Thyroid gland (tissue), 4 donors: Measurements from ENCODE around the gene SMIM32.

Experiments used
- CTCF ChIP-seq, 6 experiments: fragments of 200-600 bp in 3 of 6; fragments of 450-650 bp in 3 of 6; sonication (generic) in 3 of 6; IDR thresholded peaks; one replicate each; pipeline ENCODE4 v1.5.1; 2016 to 2019; ENCODE audit warnings: antibody characterized with exemption in 6 of 6, mild to moderate bottlenecking in 2 of 6, inconsistent platforms in 1 of 6, moderate library complexity in 1 of 6
- POLR2A ChIP-seq, 2 donors: fragments of 450-650 bp; IDR thresholded peaks; one replicate each; pipeline ENCODE4 v1.6.1; 2017; ENCODE audit warnings: antibody characterized with exemption in 2 of 2, mild to moderate bottlenecking in 2 of 2, moderate library complexity in 1 of 2

GRCh38 chr5:136153581-136154236 is 39.3 kb downstream of the SMIM32 start:
- TF ChIP-seq CTCF (IDR thresholded peaks at IDR 0.05) (no peak), POLR2A (IDR thresholded peaks at IDR 0.05) (no peak)
